A673 (cell line): Measurements from ENCODE around the gene MSH3. TPM values are rescaled to one million over a fixed set of nuclear protein-coding genes. Genes with fewer than 3 reads are reported as not detected.

ENCODE experiments used
- BruUV-seq: library from RNA; stranded (reverse); fragments of 400-500 nt; replicated peaks from 2 replicates; lab custom pipeline; 2021; lab: Mats Ljungman, UMichigan
- CTCF ChIA-PET: fragments of 300-600 bp; sonication (Branson Sonifier 250); formaldehyde crosslinking; loops from one replicate; lab custom pipeline; 2022; ENCODE audit warnings: antibody characterized with exemption; lab: Charles Lee
- POLR2A ChIA-PET: fragments of 300-600 bp; sonication (Branson Sonifier 250); formaldehyde crosslinking; loops from one replicate; lab custom pipeline; 2022; ENCODE audit warnings: antibody characterized with exemption; ENCODE audit not compliant: low non-redundant PET; lab: Charles Lee
- DNase-seq: peaks from one replicate; pipeline ENCODE4 v3.0.0-alpha.2; 2015; ENCODE audit warnings: low spot score
- H3K27ac ChIP-seq: fragments of 200-600 bp; sonication (generic); 2 replicates; pipeline ENCODE4 v1.5.1; 2016; ENCODE audit warnings: mixed run types, low read depth, mild to moderate bottlenecking, mixed read lengths, antibody characterized with exemption, low read length; ENCODE audit not compliant: poor library complexity, severe bottlenecking
- H3K27me3 ChIP-seq: fragments of 200-600 bp; sonication (generic); replicated peaks from 2 replicates; pipeline ENCODE4 v1.6.1; 2017; ENCODE audit warnings: mixed run types, low read depth, mild to moderate bottlenecking, mixed read lengths, antibody characterized with exemption, low read length; ENCODE audit not compliant: insufficient read depth, poor library complexity
- H3K36me3 ChIP-seq: fragments of 200-600 bp; sonication (generic); 2 replicates; pipeline ENCODE4 v1.6.1; 2016; ENCODE audit warnings: mixed run types, mild to moderate bottlenecking, mixed read lengths, antibody characterized with exemption, low read length; ENCODE audit not compliant: insufficient read depth, poor library complexity, severe bottlenecking
- H3K4me1 ChIP-seq: fragments of 200-600 bp; sonication (generic); 2 replicates; pipeline ENCODE4 v1.6.1; 2017; ENCODE audit warnings: mixed run types, mild to moderate bottlenecking, mixed read lengths, antibody characterized with exemption, low read length; ENCODE audit not compliant: insufficient read depth, poor library complexity, severe bottlenecking
- H3K4me3 ChIP-seq: fragments of 200-600 bp; sonication (generic); 2 replicates; pipeline ENCODE4 v1.5.1; 2016; ENCODE audit warnings: low read depth, mixed run types, mild to moderate bottlenecking, mixed read lengths, low read length; ENCODE audit not compliant: poor library complexity, severe bottlenecking
- H3K9me3 ChIP-seq: fragments of 200-600 bp; sonication (generic); 2 replicates; pipeline ENCODE4 v1.6.1; 2016; ENCODE audit warnings: mixed run types, low read depth, mild to moderate bottlenecking, mixed read lengths, antibody characterized with exemption, low read length; ENCODE audit not compliant: poor library complexity, severe bottlenecking
- CTCF ChIP-seq: fragments of 300-800, 200-600 bp; sonication (generic); conservative IDR thresholded peaks from 2 replicates; pipeline ENCODE4 v1.5.1; 2017; ENCODE audit warnings: low read depth, mild to moderate bottlenecking, antibody characterized with exemption, low read length, moderate library complexity, mixed read lengths
- EZH2 ChIP-seq: fragments of 200-600 bp; sonication (generic); IDR thresholded peaks from 2 replicates; pipeline ENCODE4 v1.6.1; 2017; ENCODE audit warnings: borderline replicate concordance, low read depth, mild to moderate bottlenecking, mixed read lengths, antibody characterized with exemption, low read length; ENCODE audit not compliant: poor library complexity, severe bottlenecking
- intact Hi-C: fragments of 100-400 bp; cut with micrococcal nuclease; formaldehyde crosslinking; loops from one replicate; pipeline ENCODE4 v1.10.0; 2022; ENCODE audit not compliant: unreplicated experiment
- total RNA-seq: library from RNA; stranded (reverse); gene quantifications from 2 replicates; pipeline ENCODE4 v1.2.3, GENCODE V29; 2021

The MSH3 gene
- total RNA-seq, 1 experiment from 2014 or later = 16.2 TPM

- no peaks in the 10 kb centered on the region for H3K9me3 ChIP-seq
- peaks cover 40% of the 10 kb centered on the region for H3K36me3 ChIP-seq
- no peak overlapping the region for H3K4me3 ChIP-seq
- no peak for DNase-seq
- H3K27me3 ChIP-seq = no peaks in the 10 kb centered on the region
- ChIA-PET POLR2A (no interaction called here), CTCF (no interaction called here)
- intact Hi-C loops = no loop called here
- no peak overlapping the region for H3K27ac ChIP-seq
- H3K4me1 ChIP-seq = no peaks in the 10 kb centered on the region
- BruUV-seq = no TSS peak
- TF ChIP-seq CTCF (no peak), EZH2 (no peak)
These were observed 20.3 kb upstream of the MSH3 start for GRCh38 chr5:80634193-80634592.

- no peak for DNase-seq
- ChIA-PET POLR2A (no interaction called here), CTCF (no interaction called here)
- no peak overlapping the region for H3K27ac ChIP-seq
- TF ChIP-seq EZH2 (no peak), CTCF (no peak)
- H3K9me3 ChIP-seq = no peaks in the 10 kb centered on the region
- no peaks in the 10 kb centered on the region for H3K27me3 ChIP-seq
- H3K36me3 ChIP-seq = peaks cover 70% of the 10 kb centered on the region
- no TSS peak for BruUV-seq
- no peak overlapping the region for H3K4me3 ChIP-seq
- intact Hi-C loops = no loop called here
- no peaks in the 10 kb centered on the region for H3K4me1 ChIP-seq
These were observed 13.1 kb upstream of the MSH3 start for GRCh38 chr5:80641353-80641752.

- DNase-seq = no peak
- Histone ChIP-seq H3K27me3 (no peaks in the 10 kb centered on the region), H3K9me3 (no peaks in the 10 kb centered on the region), H3K27ac (no peak overlapping the region), H3K36me3 (peaks cover 73% of the 10 kb centered on the region), H3K4me3 (no peak overlapping the region), H3K4me1 (no peaks in the 10 kb centered on the region)
- no peak for TF ChIP-seq EZH2
- no peak for TF ChIP-seq CTCF
- no TSS peak for BruUV-seq
- CTCF ChIA-PET = no interaction called here
- intact Hi-C loops = no loop called here
- POLR2A ChIA-PET = no interaction called here
These were observed 9.6 kb upstream of the MSH3 start for GRCh38 chr5:80644900-80645299.
